ENCODE measurements around the gene NCK2.

DNA sequence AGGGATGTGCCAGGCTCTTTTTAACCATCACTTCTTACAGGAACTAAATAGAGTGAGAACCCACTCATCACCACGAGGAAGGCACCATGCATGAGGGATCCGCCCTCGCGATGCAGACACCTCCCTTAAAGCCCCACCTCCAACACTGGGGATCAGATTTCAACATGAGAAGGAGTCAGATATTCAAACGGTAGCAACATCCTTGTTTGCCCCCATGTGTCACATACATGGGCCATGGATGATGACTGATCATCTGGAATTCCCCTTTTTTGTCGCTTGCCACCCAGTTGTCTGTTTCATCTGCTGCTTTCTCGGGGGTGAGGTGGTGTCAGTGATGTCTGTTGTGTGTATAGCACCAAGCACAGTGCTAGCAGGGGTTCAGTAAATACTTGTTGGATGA, 57.9 kb downstream of the NCK2 start:
- TF ChIP-seq CTCF (IDR thresholded peaks at IDR 0.05) (no peak), POLR2A (IDR thresholded peaks at IDR 0.05) (no peak), POLR2AphosphoS5 (IDR thresholded peaks at IDR 0.05) (no peak)

Measured in prostate gland (tissue), 2 donors.